Measurements from ENCODE around the gene SLC32A1. TPM values are rescaled to one million over a fixed set of nuclear protein-coding genes. Genes with fewer than 3 reads are reported as not detected.

The SLC32A1 gene
- total RNA-seq, 1 experiment from 2014 or later: 0.24 TPM

DNA sequence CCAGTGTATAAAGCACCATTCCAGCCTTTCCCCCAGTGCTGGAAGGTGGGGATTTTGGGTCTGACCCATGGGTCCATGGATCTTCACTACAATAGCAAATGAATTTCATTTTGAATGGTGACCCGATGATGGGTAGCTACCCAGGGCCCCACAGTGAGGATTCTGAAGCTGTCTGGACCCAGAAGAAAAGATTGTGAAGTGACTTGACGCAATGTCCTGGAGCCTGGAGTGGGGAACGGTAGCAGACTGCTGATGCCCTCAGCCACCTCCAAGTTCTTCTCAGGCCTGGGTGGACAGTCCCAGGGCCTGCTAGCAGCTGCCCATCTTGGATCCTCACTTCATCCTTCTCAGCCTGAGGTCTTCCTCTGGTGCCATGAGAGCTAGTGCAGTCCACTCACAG is 23.4 kb upstream of the SLC32A1 start:
- Histone ChIP-seq H2BK15ac (ENCODE audit: low read depth, low read length) (no peak overlapping the region), H3K56ac (ENCODE audit: insufficient read length, low read depth, low read length) (no peak overlapping the region), H3K27ac (ENCODE audit: insufficient read length, low read depth, low read length) (no peak overlapping the region), H3K9ac (ENCODE audit: extremely low read depth, insufficient read length, low read length) (no peak overlapping the region), H4K91ac (ENCODE audit: insufficient read length, low read depth, low read length) (no peak overlapping the region), H3K4me1 (ENCODE audit: insufficient read depth, low read length) (no peaks in the 10 kb centered on the region; the same call in 1 of the 2 replicates), H4K20me1 (ENCODE audit: control insufficient read depth, insufficient read depth, insufficient read length) (no peaks in the 10 kb centered on the region), H2AK5ac (ENCODE audit: insufficient read length, low read length) (no peak overlapping the region), H3K4ac (ENCODE audit: low read depth, low read length) (no peak overlapping the region), H4K8ac (replicated peaks; ENCODE audit: insufficient read length, low read depth, low read length) (no peak overlapping the region), H3K23me2 (ENCODE audit: insufficient read length, low read depth, low read length, poor library complexity, severe bottlenecking) (no peaks in the 10 kb centered on the region), H3K79me2 (ENCODE audit: insufficient read depth, low read length) (no peaks in the 10 kb centered on the region), H3K18ac (ENCODE audit: insufficient read length, low read depth, low read length) (no peak overlapping the region), H3K14ac (ENCODE audit: insufficient read depth, low read length) (no peak overlapping the region), H2BK20ac (ENCODE audit: low read depth, low read length, poor library complexity, severe bottlenecking) (no peak overlapping the region), H3K23ac (ENCODE audit: insufficient read length, low read depth, low read length) (no peak overlapping the region), H3T11ph (ENCODE audit: low read length) (no peak overlapping the region), H3K27me3 (ENCODE audit: insufficient read depth, low read length) (no peaks in the 10 kb centered on the region), H2AFZ (ENCODE audit: low read length) (no peak overlapping the region), H2BK5ac (ENCODE audit: insufficient read length, low read length) (no peak overlapping the region), H3K4me2 (ENCODE audit: insufficient read depth, insufficient read length, low read length) (no peak overlapping the region), H2BK120ac (ENCODE audit: low read depth, low read length, poor library complexity, severe bottlenecking) (no peak overlapping the region), H2BK12ac (ENCODE audit: insufficient read length, low read depth, low read length) (no peak overlapping the region), H3K79me1 (ENCODE audit: insufficient read depth, low read depth, low read length, poor library complexity, severe bottlenecking) (no peaks in the 10 kb centered on the region), H4K5ac (ENCODE audit: insufficient read length, low read depth, low read length) (no peak overlapping the region), H3K9me3 (ENCODE audit: control insufficient read depth, low read depth, low read length) (no peaks in the 10 kb centered on the region)
- Mint-ChIP-seq H3K27ac (no peak overlapping the region), H3K4me3 (no peak overlapping the region), H3K36me3 (ENCODE audit: insufficient read depth in 1 of 3, low read depth in 3 of 3) (no peaks in the 10 kb centered on the region), H3K9me3 (no peaks in the 10 kb centered on the region), H3K4me1 (peaks cover 4 to 7% of the 10 kb centered on the region in 2 experiments; a peak in 3 of 4 replicates), H3K27me3 (ENCODE audit: low read depth) (peaks cover 53% of the 10 kb centered on the region)
- WGBS (ENCODE audit: extremely low coverage, insufficient read length, low lambda C conversion rate): no CpG with 5 or more reads among the region's 3 CpGs
- TF ChIP-seq, protein P1, sequence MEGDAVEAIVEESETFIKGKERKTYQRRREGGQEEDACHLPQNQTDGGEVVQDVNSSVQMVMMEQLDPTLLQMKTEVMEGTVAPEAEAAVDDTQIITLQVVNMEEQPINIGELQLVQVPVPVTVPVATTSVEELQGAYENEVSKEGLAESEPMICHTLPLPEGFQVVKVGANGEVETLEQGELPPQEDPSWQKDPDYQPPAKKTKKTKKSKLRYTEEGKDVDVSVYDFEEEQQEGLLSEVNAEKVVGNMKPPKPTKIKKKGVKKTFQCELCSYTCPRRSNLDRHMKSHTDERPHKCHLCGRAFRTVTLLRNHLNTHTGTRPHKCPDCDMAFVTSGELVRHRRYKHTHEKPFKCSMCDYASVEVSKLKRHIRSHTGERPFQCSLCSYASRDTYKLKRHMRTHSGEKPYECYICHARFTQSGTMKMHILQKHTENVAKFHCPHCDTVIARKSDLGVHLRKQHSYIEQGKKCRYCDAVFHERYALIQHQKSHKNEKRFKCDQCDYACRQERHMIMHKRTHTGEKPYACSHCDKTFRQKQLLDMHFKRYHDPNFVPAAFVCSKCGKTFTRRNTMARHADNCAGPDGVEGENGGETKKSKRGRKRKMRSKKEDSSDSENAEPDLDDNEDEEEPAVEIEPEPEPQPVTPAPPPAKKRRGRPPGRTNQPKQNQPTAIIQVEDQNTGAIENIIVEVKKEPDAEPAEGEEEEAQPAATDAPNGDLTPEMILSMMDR (conservative IDR thresholded peaks at IDR 0.05): no peak
- no peak for DNase-seq

All from H9 (cell line).